HepG2 (cell line): ENCODE data around the gene DCAKD. TPM values are rescaled to one million over a fixed set of nuclear protein-coding genes. Genes with fewer than 3 reads are reported as not detected.

Source experiments
- ATAC-seq: fragments of 200-7000 bp; cut with Tn5 transposase; 3 replicates; pipeline ENCODE4 v1.9.1; 2020; ENCODE audit warnings: mild to moderate bottlenecking, moderate library complexity
- BruUV-seq: library from RNA; stranded (reverse); fragments of 400-500 nt; replicated peaks from 2 replicates; lab custom pipeline; 2021; lab: Mats Ljungman, UMichigan
- CTCF ChIA-PET: fragments of 300-600 bp; formaldehyde crosslinking; extraction: SDS; loops from one replicate; lab custom pipeline; 2021; ENCODE audit warnings: low total read pairs, inconsistent platforms, low intra/inter-chr PET ratio; lab: Yijun Ruan, JAX
- POLR2A ChIA-PET: fragments of 350-600 bp; sonication (Branson Sonifier 250); formaldehyde crosslinking; loops from one replicate; lab custom pipeline; 2020; ENCODE audit warnings: antibody characterized with exemption, inconsistent platforms; lab: Yijun Ruan, JAX
- DNase-seq: peaks from one replicate; pipeline ENCODE4 v3.0.0-alpha.2; 2015; ENCODE audit warnings: low spot score
- FAIRE-seq: peaks from 3 replicates; lab custom pipeline; 2011; peaks lifted over from hg19 to GRCh38; lab: Jason Lieb, UNC
- H2AFZ ChIP-seq: one replicate; pipeline ENCODE4 v1.6.1; 2011; ENCODE audit warnings: low read length, inconsistent platforms
- H3K27ac ChIP-seq: fragments of 300-600 bp; 3 replicates; pipeline ENCODE4 v1.8.0; 2011; ENCODE audit warnings: mixed run types, mild to moderate bottlenecking, mixed read lengths, low read length, inconsistent platforms; ENCODE audit not compliant: insufficient read depth; ENCODE audit errors: extremely low read length
- H3K27me3 ChIP-seq, 2 experiments: fragments of 200-600 bp in 1 of 2; 2 replicates in 1 of 2; 3 replicates in 1 of 2; pipeline versions ENCODE4 v1.6.0 to v1.8.0; 2011; ENCODE audit warnings: low read length in 2 of 2, mild to moderate bottlenecking in 2 of 2, moderate library complexity in 2 of 2, inconsistent platforms in 1 of 2; ENCODE audit not compliant: insufficient read depth in 2 of 2, control insufficient read depth in 1 of 2
- H3K36me3 ChIP-seq, 2 experiments: fragments of 200-600 bp in 1 of 2; replicated peaks in 1 of 2; 2 replicates in 1 of 2; 3 replicates in 1 of 2; pipeline versions ENCODE4 v1.5.1 to v1.8.0; 2011; ENCODE audit warnings: low read length in 2 of 2, inconsistent platforms in 1 of 2; ENCODE audit not compliant: insufficient read depth in 2 of 2, control insufficient read depth in 1 of 2
- H3K4me1 ChIP-seq: 2 replicates; pipeline ENCODE4 v1.5.1; 2012; ENCODE audit warnings: low read length, inconsistent platforms; ENCODE audit not compliant: insufficient read depth
- H3K4me2 ChIP-seq: 2 replicates; pipeline ENCODE4 v1.6.0; 2011; ENCODE audit warnings: low read depth, low read length, inconsistent platforms
- H3K4me3 ChIP-seq, 3 experiments: fragments of 200-600 bp in 1 of 3; sonication (generic), shearing (Covaris generic) in 1 of 3; replicated peaks in 1 of 3; 2 replicates each; pipeline ENCODE4 v1.5.1; 2011 to 2016; ENCODE audit warnings: low read length in 3 of 3, inconsistent platforms in 2 of 3, low read depth in 2 of 3, mild to moderate bottlenecking in 2 of 3, control low read depth in 1 of 3, mixed read lengths in 1 of 3; ENCODE audit not compliant: insufficient read depth in 1 of 3
- H3K79me2 ChIP-seq: one replicate; pipeline ENCODE4 v1.6.1; 2011; ENCODE audit warnings: low read length, inconsistent platforms; ENCODE audit not compliant: insufficient read depth
- H3K9ac ChIP-seq: 2 replicates; pipeline ENCODE4 v1.6.0; 2011; ENCODE audit warnings: mild to moderate bottlenecking, low read depth, low read length, inconsistent platforms; ENCODE audit not compliant: insufficient read depth
- H3K9me3 ChIP-seq: 2 replicates; pipeline ENCODE4 v1.5.1; 2012; ENCODE audit warnings: mild to moderate bottlenecking, low read length
- H4K20me1 ChIP-seq: 2 replicates; pipeline ENCODE4 v1.6.0; 2011; ENCODE audit warnings: inconsistent platforms, mild to moderate bottlenecking, low read length, moderate library complexity; ENCODE audit not compliant: insufficient read depth
- ATF1 ChIP-seq: IDR thresholded peaks from 2 replicates; pipeline ENCODE4 v1.6.1; 2016; ENCODE audit warnings: mild to moderate bottlenecking, control low read depth
- MED1 ChIP-seq: sonication (generic); formaldehyde crosslinking; IDR thresholded peaks from 2 replicates; pipeline ENCODE4 v1.4.0; 2020; ENCODE audit warnings: missing genetic modification reagents
- SSRP1 ChIP-seq: IDR thresholded peaks from 2 replicates; pipeline ENCODE4 v1.6.1; 2016; ENCODE audit warnings: control low read depth
- TMF1 ChIP-seq: sonication (generic); formaldehyde crosslinking; IDR thresholded peaks from 2 replicates; pipeline ENCODE4 v1.8.1; 2022; ENCODE audit warnings: low read depth, missing genetic modification reagents
- ZFAT ChIP-seq: sonication (generic); formaldehyde crosslinking; conservative IDR thresholded peaks from 2 replicates; pipeline ENCODE4 v1.8.1; 2023; ENCODE audit warnings: missing genetic modification reagents, inconsistent platforms
- ZNF205 ChIP-seq: IDR thresholded peaks from 2 replicates; pipeline ENCODE4 v1.6.1; 2018; ENCODE audit warnings: missing biosample characterization, missing genetic modification reagents
- ZNF598 ChIP-seq: sonication (generic); formaldehyde crosslinking; IDR thresholded peaks from 2 replicates; pipeline ENCODE4 v1.5.1; 2020; ENCODE audit warnings: mild to moderate bottlenecking, missing genetic modification reagents, borderline replicate concordance
- ZNF720 ChIP-seq: sonication (generic); formaldehyde crosslinking; IDR thresholded peaks from 2 replicates; pipeline ENCODE4 v1.4.0; 2020; ENCODE audit warnings: missing genetic modification reagents
- ZNF75D ChIP-seq: sonication (generic); formaldehyde crosslinking; IDR thresholded peaks from 2 replicates; pipeline ENCODE4 v1.8.1; 2023; ENCODE audit warnings: missing genetic modification reagents, mild to moderate bottlenecking, borderline replicate concordance
- WGBS: methylation state at CpG from one replicate; pipeline ENCODE4 v1.1.6; 2017; ENCODE audit warnings: low lambda C conversion rate; 5-methylcytosine and 5-hydroxymethylcytosine counted together
- in situ Hi-C: cut with HindIII; loops from 2 replicates; pipeline ENCODE4 v1.10.0; 2017; ENCODE audit warnings: low pct_unique_long_range_greater_than_20kb; ENCODE audit not compliant: extremely low pct_ligation_motif_present
- intact Hi-C: fragments of 100-400 bp; cut with micrococcal nuclease; formaldehyde crosslinking; loops from one replicate; pipeline ENCODE4 v1.10.0; 2022; ENCODE audit not compliant: unreplicated experiment
- polyA plus RNA-seq, 8 experiments: library from polyadenylated mRNA; depleted of rRNA in 3 of 8; stranded (reverse) in 7 of 8; unstranded in 1 of 8; fragments of >200 nt; fragmentation: Illumina TruSeq in 4 of 8; extraction: Trizol in 4 of 8; gene quantifications; 2 replicates each; pipeline versions ENCODE4 v1.2.1 to v1.2.3, GENCODE V29; 2011 to 2016; ENCODE audit warnings: low read depth in 4 of 8, missing spikeins in 1 of 8, mixed read lengths in 1 of 8; ENCODE audit not compliant: insufficient read depth in 1 of 8
- total RNA-seq, 5 experiments: library from RNA; depleted of rRNA; stranded (reverse); fragments of >200 nt; fragmentation: Illumina TruSeq; extraction: Trizol; gene quantifications; 2 replicates each; pipeline ENCODE4 v1.2.3, GENCODE V29; 2016; ENCODE audit warnings: low read depth in 1 of 5
- TF ChIP-seq, protein P1 (sequence below): sonication (generic); formaldehyde crosslinking; IDR thresholded peaks from 2 replicates; pipeline ENCODE4 v1.4.0; 2020; ENCODE audit warnings: missing genetic modification reagents
- TF ChIP-seq, protein P2 (sequence below): sonication (generic); formaldehyde crosslinking; IDR thresholded peaks from 2 replicates; pipeline ENCODE4 v1.4.0; 2020; ENCODE audit warnings: missing genetic modification reagents, borderline replicate concordance
- TF ChIP-seq, protein P3 (sequence below): IDR thresholded peaks from 2 replicates; pipeline ENCODE4 v1.6.1; 2016; ENCODE audit warnings: control low read depth
- TF ChIP-seq, protein P4 (sequence below): sonication (generic); formaldehyde crosslinking; IDR thresholded peaks from 2 replicates; pipeline ENCODE4 v1.4.0; 2020; ENCODE audit warnings: missing genetic modification reagents

DCAKD gene
- total and polyA plus RNA-seq, 2 of the 13 experiments (the other 11 are each of a cell fraction or from before 2014, with no cell fraction given): 25.9 to 29.2 TPM

DNA sequence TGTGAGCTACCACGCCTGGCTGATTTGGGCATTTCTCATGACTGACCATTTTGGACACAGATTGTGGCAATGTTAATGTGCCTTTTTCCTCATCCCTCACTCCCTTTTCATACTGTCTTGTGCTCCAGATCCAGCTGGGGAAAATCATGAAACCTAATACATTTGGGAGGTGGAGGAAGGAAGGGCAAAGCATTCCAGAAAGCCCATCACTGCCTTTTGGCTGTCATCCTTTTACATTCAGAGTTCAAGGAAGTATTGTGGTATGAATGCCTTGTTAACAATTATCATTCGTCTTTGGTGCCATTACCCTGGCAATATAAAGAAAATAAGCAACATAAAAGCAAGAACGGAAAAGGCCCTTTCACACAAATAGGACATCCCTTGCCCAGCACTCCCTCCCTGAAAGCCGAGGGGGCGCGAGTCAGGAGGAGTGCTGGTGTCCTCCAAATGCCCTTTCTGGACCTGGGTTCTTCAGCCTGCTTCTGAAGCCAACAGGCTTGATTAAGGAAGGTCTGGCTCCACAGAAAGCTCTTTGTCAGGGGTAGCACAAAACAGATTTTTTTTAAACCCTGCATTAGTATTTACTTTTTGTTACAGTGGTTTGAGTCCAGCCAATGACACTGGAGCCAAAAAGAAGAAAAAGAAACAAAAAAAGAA is 29.7 kb upstream of the DCAKD start:
- CTCF ChIA-PET: no interaction called here
- in situ Hi-C loops: no loop called here
- H3K4me2 ChIP-seq: no peak overlapping the region
- H3K4me3 ChIP-seq: no peak overlapping the region
- DNase-seq: no peak
- WGBS: 98% methylated on average over 6 of the region's 6 CpGs
- TF ChIP-seq ATF1 (CRISPR knock-in tag) (no peak), ZNF75D (CRISPR knock-in tag) (no peak), MED1 (CRISPR knock-in tag) (no peak), ZNF205 (CRISPR knock-in tag) (no peak), ZFAT (no peak), TMF1 (CRISPR knock-in tag) (no peak), ZNF720 (CRISPR knock-in tag) (no peak), SSRP1 (CRISPR knock-in tag) (no peak), ZNF598 (CRISPR knock-in tag) (no peak)
- TF ChIP-seq, protein P1, sequence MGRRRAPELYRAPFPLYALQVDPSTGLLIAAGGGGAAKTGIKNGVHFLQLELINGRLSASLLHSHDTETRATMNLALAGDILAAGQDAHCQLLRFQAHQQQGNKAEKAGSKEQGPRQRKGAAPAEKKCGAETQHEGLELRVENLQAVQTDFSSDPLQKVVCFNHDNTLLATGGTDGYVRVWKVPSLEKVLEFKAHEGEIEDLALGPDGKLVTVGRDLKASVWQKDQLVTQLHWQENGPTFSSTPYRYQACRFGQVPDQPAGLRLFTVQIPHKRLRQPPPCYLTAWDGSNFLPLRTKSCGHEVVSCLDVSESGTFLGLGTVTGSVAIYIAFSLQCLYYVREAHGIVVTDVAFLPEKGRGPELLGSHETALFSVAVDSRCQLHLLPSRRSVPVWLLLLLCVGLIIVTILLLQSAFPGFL (CRISPR knock-in tag): no peak
- TF ChIP-seq, protein P2, sequence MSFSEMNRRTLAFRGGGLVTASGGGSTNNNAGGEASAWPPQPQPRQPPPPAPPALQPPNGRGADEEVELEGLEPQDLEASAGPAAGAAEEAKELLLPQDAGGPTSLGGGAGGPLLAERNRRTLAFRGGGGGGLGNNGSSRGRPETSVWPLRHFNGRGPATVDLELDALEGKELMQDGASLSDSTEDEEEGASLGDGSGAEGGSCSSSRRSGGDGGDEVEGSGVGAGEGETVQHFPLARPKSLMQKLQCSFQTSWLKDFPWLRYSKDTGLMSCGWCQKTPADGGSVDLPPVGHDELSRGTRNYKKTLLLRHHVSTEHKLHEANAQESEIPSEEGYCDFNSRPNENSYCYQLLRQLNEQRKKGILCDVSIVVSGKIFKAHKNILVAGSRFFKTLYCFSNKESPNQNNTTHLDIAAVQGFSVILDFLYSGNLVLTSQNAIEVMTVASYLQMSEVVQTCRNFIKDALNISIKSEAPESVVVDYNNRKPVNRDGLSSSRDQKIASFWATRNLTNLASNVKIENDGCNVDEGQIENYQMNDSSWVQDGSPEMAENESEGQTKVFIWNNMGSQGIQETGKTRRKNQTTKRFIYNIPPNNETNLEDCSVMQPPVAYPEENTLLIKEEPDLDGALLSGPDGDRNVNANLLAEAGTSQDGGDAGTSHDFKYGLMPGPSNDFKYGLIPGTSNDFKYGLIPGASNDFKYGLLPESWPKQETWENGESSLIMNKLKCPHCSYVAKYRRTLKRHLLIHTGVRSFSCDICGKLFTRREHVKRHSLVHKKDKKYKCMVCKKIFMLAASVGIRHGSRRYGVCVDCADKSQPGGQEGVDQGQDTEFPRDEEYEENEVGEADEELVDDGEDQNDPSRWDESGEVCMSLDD (CRISPR knock-in tag): no peak
- TF ChIP-seq, protein P3, sequence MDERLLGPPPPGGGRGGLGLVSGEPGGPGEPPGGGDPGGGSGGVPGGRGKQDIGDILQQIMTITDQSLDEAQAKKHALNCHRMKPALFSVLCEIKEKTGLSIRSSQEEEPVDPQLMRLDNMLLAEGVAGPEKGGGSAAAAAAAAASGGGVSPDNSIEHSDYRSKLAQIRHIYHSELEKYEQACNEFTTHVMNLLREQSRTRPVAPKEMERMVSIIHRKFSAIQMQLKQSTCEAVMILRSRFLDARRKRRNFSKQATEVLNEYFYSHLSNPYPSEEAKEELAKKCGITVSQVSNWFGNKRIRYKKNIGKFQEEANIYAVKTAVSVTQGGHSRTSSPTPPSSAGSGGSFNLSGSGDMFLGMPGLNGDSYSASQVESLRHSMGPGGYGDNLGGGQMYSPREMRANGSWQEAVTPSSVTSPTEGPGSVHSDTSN (CRISPR knock-in tag): no peak
- TF ChIP-seq, protein P4, sequence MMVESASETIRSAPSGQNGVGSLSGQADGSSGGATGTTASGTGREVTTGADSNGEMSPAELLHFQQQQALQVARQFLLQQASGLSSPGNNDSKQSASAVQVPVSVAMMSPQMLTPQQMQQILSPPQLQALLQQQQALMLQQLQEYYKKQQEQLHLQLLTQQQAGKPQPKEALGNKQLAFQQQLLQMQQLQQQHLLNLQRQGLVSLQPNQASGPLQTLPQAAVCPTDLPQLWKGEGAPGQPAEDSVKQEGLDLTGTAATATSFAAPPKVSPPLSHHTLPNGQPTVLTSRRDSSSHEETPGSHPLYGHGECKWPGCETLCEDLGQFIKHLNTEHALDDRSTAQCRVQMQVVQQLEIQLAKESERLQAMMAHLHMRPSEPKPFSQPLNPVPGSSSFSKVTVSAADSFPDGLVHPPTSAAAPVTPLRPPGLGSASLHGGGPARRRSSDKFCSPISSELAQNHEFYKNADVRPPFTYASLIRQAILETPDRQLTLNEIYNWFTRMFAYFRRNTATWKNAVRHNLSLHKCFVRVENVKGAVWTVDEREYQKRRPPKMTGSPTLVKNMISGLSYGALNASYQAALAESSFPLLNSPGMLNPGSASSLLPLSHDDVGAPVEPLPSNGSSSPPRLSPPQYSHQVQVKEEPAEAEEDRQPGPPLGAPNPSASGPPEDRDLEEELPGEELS (CRISPR knock-in tag): no peak
- no peak overlapping the region for H3K27ac ChIP-seq
- H3K9me3 ChIP-seq: no peaks in the 10 kb centered on the region
- POLR2A ChIA-PET: no interaction called here
- H4K20me1 ChIP-seq: no peaks in the 10 kb centered on the region; the same call in 1 of the 2 replicates
- ATAC-seq: no peak
- peaks cover 34% of the 10 kb centered on the region for H3K79me2 ChIP-seq
- intact Hi-C loops: no loop called here
- no TSS peak for BruUV-seq
- H3K36me3 ChIP-seq: peaks cover 28 to 58% of the 10 kb centered on the region in 2 experiments
- H3K9ac ChIP-seq: no peak overlapping the region
- H3K4me1 ChIP-seq: peaks cover 1% of the 10 kb centered on the region; the same call in 1 of the 2 replicates
- no peak overlapping the region for H2AFZ ChIP-seq
- no peaks in the 10 kb centered on the region for H3K27me3 ChIP-seq
- no peak for FAIRE-seq
